ENCODE results near the gene SPC24. TPM values are rescaled to one million over a fixed set of nuclear protein-coding genes. Genes with fewer than 3 reads are reported as not detected.

The SPC24 gene
- total RNA-seq, 1 donor from 2014 or later, result 1.1 TPM

GRCh38 chr19:11202488-11203193 lies 47.1 kb upstream of the SPC24 start:
- intact Hi-C loops (cut with DNase I), result loop anchor here (1.0 to 10.0 kb wide), 3 partner anchors 64 to 268 kb away; no protein-coding TSS in a partner anchor
- H3K27ac ChIP-seq, result peak overlapping the region; percentile 93 to 94
- H3K4me3 ChIP-seq, result peak overlapping the region in 1 of 2 donors; percentile 14
- peaks cover 0 to 6% of the 10 kb centered on the region in 2 donors for H3K36me3 ChIP-seq
- H3K9me3 ChIP-seq, result no peaks in the 10 kb centered on the region
- DNase-seq (ENCODE audit: low spot score in 2 of 2), result no peak
- peaks cover 10 to 29% of the 10 kb centered on the region in 2 donors for H3K4me1 ChIP-seq
- no peaks in the 10 kb centered on the region for H3K27me3 ChIP-seq
- no peak for TF ChIP-seq CTCF (IDR thresholded peaks at IDR 0.05)

GRCh38 chr19:11201791-11202190 lies 46.2 kb upstream of the SPC24 start:
- no peaks in the 10 kb centered on the region for H3K9me3 ChIP-seq
- TF ChIP-seq CTCF (IDR thresholded peaks at IDR 0.05), result no peak
- H3K4me1 ChIP-seq, result peaks cover 10 to 29% of the 10 kb centered on the region in 2 donors
- intact Hi-C loops (cut with DNase I), result loop anchor here (2.0 to 10.0 kb wide), 2 partner anchors 111 to 267 kb away; no protein-coding TSS in a partner anchor
- DNase-seq (ENCODE audit: low spot score in 2 of 2), result no peak
- no peaks in the 10 kb centered on the region for H3K27me3 ChIP-seq
- H3K27ac ChIP-seq, result peak overlapping the region; percentile 93 to 94
- no peak overlapping the region for H3K4me3 ChIP-seq
- peaks cover 0 to 6% of the 10 kb centered on the region in 2 donors for H3K36me3 ChIP-seq

GRCh38 chr19:11200931-11201330 lies 45.3 kb upstream of the SPC24 start:
- H3K27ac ChIP-seq, result peak overlapping the region; percentile 93 to 94

GRCh38 chr19:11200015-11200574 lies 44.5 kb upstream of the SPC24 start:
- H3K36me3 ChIP-seq, result peaks cover 0 to 6% of the 10 kb centered on the region in 2 donors
- intact Hi-C loops (cut with DNase I), result loop anchor here (10.0 kb wide), 1 partner anchor 265 kb away; no protein-coding TSS in a partner anchor
- no peak overlapping the region for H3K4me3 ChIP-seq
- DNase-seq (ENCODE audit: low spot score in 2 of 2), result no peak
- no peaks in the 10 kb centered on the region for H3K9me3 ChIP-seq
- no peak for TF ChIP-seq CTCF (IDR thresholded peaks at IDR 0.05)
- peak overlapping the region; percentile 28 to 60 for H3K27ac ChIP-seq
- H3K27me3 ChIP-seq, result no peaks in the 10 kb centered on the region
- H3K4me1 ChIP-seq, result peaks cover 14 to 31% of the 10 kb centered on the region in 2 donors

More at GRCh38 chr19:11200931-11201330, 45.3 kb upstream of the SPC24 start:
- DNase-seq (ENCODE audit: low spot score in 2 of 2), result no peak
- Histone ChIP-seq H3K9me3 (no peaks in the 10 kb centered on the region), H3K27me3 (no peaks in the 10 kb centered on the region), H3K36me3 (peaks cover 0 to 6% of the 10 kb centered on the region in 2 donors), H3K4me3 (no peak overlapping the region), H3K4me1 (peaks cover 10 to 29% of the 10 kb centered on the region in 2 donors)
- intact Hi-C loops (cut with DNase I), result loop anchor here (10.0 kb wide), 1 partner anchor 266 kb away; no protein-coding TSS in a partner anchor
- no peak for TF ChIP-seq CTCF (IDR thresholded peaks at IDR 0.05)

- Histone ChIP-seq H3K4me1 (peaks cover 14 to 27% of the 10 kb centered on the region in 2 donors), H3K4me3 (no peak overlapping the region)
- intact Hi-C loops (cut with DNase I), result no loop called here
These were observed 43.9 kb upstream of the SPC24 start for GRCh38 chr19:11199517-11199916.

More at GRCh38 chr19:11199517-11199916, 43.9 kb upstream of the SPC24 start:
- Histone ChIP-seq H3K27me3 (no peaks in the 10 kb centered on the region), H3K9me3 (no peaks in the 10 kb centered on the region), H3K36me3 (peaks cover 0 to 7% of the 10 kb centered on the region in 2 donors), H3K27ac (peak overlapping the region; percentile 60 to 89)
- DNase-seq (ENCODE audit: low spot score in 2 of 2), result no peak
- TF ChIP-seq CTCF (IDR thresholded peaks at IDR 0.05), result no peak
